Measurements from ENCODE around the gene KIAA0586.

KIAA0586 gene

GRCh38 chr14:58599707-58600106, 172.2 kb downstream of the KIAA0586 start:
- DNase-seq = no peak

Data from NCI-H82 (cell line).